Epidermal melanocyte (primary cell): ENCODE results near the gene ASB10.
A peak's percentile ranks its signal among the peaks of the same experiment; 100 is the strongest.

Experiments
- DNase-seq: peaks from one replicate; pipeline ENCODE4 v3.0.0; 2011; ENCODE audit warnings: low spot score; ENCODE audit not compliant: insufficient read length

Gene ASB10

GRCh38 chr7:151210087-151210854 lies 23.2 kb upstream of the ASB10 start, which contains the start of gene H2BK1:
Gene H2BK1, minus strand, starts transcription at chr7:151210488. Its CDS starts 170 bp downstream, at chr7:151210318.
- no peak for DNase-seq

DNA sequence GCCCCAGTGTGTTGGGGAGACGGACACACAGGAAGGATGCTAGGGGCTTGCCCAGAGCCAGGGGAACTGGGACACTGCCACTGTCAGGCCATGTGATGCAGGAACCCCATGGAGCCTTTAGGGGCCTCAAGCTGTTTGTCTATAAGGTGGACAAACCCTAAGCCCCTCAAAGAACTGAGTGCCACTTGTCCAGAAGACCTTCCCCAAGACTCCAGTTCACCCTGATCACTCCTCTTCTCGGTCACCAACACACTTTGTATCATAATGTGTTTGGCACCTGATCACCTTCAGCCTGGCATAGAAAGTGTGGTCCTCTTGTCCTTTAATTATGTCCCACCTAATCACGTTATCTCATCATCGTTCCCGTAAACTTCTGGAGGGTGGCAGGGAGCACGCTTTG lies 22.5 kb upstream of the ASB10 start:
- DNase-seq = no peak

DNA sequence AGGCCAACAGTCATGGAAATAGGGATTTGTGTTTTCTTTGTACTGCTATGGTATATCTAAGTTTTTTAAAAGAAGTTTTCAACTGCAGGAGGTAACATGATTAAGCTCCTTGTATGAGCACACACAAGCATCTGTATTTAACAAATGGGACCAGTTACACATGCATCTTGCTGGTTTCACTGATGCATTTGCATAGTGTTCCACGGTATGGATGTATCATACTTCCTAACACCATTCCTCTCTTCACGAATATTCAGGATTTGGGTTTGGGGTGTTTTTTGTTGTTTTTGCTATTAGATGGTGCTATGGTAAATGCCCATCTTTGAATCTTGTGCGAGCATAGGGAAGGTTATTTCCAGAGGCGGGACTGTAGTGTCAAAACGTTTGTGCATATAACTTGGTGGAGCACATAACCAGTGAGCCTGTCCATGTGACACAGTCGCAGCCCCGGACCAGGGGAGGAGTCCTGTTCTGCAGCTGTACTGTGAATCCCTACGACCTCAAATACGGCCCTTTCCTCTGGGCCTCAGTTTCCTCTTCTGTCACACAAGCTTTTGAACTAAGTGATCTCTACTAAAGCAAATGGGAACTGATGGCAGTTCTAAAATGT lies 21.3 kb upstream of the ASB10 start:
- DNase-seq = no peak

DNA sequence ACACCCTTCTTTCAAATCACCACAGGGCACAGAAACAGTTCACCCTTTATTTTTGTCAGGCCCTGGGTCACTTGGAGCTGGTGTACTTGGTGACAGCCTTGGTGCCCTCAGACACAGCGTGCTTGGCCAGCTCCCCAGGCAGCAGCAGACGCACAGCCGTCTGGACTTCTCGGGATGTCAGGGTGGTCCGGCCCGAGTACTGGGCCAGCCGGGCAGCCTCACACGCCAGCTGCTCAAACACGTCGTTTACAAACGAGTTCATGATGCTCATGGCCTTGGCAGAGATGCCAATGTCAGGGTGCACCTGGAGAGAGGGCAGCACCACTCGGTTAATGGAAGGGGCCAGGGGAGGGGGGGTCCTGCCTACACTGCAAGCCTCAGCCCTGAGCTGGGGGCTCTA lies 20.8 kb upstream of the ASB10 start:
- DNase-seq = peak; percentile 11

GRCh38 chr7:151207315-151207714 lies 20.3 kb upstream of the ASB10 start:
- peak; percentile 8 for DNase-seq

GRCh38 chr7:151206914-151207313 lies 19.9 kb upstream of the ASB10 start:
- peak; percentile 11 for DNase-seq

DNA sequence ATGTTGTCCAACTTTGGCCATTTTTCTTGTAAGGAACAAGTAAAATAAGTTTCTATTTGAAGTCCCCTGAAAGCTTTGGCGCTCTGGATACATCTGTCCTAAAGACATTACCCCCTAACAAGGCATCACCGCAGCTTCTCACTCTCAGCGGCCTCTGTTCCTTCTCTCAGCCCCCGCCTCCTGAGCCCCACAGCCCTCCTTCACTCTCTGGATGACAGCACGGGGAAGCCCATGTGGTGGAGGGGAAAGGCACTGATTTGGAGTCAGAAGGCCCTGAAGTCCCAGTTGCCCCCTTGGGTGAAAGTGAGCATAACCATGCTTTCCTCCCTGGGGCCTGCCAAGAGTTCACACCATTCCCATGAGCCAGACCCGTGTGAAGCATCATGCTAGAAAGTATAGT lies 18.7 kb upstream of the ASB10 start:
- no peak for DNase-seq

DNA sequence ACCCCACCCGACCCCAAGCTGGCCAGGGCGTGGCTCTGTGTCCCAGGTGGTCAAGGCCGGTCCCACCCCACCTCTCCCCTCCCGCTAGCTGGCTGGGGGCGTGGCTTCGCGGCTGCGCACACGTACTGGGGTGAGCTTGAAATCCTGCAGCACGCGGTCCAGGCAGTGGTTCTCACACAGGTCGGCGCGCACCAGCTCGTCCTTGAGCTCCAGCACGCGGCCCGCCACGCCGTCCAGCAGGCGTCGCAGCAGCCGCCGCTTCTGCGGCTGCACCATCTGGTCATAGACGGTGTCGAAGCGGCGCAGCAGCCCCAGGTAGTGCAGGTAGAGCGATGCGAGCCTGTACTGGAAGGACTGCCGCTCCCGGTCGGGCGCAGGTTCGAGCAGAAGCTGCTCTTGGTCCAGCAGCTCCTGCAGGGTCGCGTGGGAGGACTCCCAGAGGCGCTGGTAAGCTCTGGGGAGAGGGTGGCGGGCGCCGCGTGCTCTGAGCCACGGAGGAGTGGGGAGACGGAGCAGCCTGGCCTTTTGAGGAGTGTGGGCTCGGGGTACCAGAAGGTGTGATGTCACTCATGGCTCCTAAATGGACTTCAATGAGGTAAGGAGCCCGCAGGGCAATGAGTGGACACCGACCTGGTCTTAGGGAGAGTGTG lies 17.5 kb upstream of the ASB10 start:
- DNase-seq = no peak

DNA sequence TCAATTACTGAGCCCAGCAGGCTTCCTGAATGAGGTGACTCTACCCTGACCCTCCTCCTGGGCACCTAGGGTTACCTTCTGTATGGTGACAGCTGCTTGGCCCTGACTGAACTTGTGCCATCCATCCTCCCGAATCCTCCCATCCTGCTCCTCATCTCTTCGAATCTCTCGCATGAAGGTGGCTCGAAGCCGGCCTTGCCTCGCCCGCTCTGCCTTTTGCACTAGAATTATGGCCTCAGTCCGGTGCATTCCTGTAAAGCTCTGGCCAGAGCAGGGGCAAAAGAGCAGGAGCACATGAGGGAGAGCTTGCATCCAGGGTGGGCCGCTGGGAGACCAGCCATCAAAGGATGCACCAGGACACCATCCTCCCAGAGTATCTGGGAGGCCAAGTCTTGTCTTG lies 15.8 kb upstream of the ASB10 start:
- DNase-seq = no peak

DNA sequence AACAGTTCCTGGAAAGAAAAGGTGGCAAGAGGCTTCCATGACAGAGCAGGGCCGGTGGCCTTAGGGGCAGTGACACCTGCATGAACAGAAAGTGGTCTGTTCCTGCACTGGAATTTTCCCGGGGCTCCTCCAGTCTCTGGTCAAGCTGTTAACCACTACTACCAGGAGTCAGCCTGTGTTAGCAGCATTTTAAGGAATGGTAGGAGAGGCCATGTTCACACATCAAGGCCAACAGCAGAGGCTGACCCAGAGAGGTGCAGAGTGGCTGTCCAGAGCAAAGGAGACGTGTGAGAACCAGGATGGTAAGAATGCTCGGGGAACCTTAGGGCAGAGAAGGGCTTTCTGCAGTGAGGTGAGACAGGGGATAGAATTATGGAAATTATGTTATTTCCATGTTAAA lies 14.7 kb upstream of the ASB10 start:
- DNase-seq = no peak

DNA sequence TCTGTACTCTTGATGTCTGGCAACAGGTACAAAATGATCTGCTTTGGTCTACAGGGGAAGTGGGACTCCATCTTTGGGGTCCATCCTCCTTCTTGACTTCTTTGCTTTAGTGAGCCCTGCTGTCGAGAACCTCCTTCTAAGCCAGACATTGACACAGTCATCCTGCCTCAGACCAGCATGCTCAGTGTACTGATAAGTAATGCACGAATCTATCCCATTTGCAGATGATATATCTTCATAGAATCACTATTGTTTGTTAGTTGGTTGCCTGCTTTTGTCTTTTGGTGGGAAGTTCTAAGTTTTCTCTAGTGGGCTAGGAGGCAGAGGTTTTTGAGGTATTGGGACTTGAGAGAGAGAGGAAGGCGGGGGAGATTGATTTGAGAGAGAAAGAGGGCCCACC lies 14.3 kb upstream of the ASB10 start:
- DNase-seq = no peak

DNA sequence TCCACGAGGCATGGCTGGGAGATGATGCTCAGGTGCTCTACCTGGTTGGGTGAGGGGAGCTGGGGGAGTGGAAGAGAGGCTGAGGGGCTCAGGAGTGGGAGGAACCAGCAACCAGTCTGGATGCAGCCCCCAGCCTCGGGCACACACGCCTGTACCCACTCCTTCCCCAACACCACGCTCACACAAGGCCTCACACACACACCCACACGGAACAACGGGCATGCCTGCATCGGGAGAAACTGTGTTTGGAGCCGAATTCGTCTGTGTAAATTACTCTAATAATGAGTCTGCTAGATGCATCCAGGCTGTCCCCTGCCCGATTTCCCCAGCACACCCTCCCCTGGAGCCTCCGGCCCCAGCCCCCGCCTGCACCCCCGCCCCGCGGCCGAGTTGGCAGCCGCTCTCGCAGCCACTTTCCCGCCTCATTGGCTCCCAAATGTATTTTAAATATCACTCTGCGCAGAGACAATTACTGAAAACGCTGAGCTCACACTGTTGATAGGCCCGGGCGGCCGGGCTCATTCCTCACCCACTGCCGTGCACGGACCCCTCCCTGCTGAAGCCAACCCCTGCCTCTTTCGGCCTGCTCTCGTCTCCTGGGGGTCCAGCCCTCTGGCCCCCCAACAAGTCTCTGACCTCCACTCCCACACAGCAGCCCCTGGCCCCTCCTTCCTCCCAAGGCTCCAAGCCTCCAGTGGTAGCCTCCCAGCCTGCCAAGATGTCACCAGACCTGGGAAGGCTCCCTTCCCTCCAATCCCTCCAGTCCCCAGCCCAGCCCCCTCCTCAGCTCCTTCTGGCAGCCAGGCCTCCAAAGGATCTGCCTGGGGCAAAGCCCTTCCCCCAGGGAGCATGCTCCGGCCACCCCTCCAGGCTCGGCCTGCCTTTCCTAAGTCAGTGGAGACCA lies 12.1 kb upstream of the ASB10 start:
- DNase-seq = no peak

GRCh38 chr7:151197932-151198331 lies 10.9 kb upstream of the ASB10 start:
- DNase-seq = no peak

GRCh38 chr7:151195616-151196450 lies 8.8 kb upstream of the ASB10 start:
- DNase-seq = no peak

- no peak for DNase-seq
These were observed 7.1 kb upstream of the ASB10 start for GRCh38 chr7:151194188-151194587.

GRCh38 chr7:151193203-151193978 lies 6.3 kb upstream of the ASB10 start:
- no peak for DNase-seq

DNA sequence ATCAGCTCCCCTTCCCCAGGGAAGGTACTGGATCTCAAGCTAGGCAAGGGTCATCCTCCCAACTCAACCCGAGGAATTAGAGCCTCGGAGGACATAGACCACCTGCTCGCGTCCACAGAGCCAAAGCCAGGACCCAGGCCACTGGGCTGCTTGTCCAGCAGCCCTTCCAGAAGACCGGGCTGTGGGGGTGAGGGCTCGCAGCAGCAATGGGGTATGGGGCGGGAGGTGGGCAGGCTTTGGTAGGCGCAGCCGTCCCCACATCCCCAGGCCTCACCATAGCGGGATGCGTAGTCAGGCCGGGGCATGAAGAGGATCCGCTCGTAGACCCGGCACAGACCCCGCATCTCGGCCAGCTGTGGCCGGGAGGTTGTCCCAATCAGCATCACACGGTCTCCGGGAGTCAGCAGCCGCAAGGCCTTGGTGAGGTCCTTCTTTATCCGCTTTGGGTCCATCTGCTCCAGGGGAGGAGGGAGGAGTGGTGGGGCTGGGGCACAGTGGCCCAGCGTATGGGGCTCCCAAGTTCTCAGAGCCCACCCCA lies 5.0 kb upstream of the ASB10 start:
- DNase-seq = no peak

GRCh38 chr7:151191544-151191943 lies 4.5 kb upstream of the ASB10 start:
- DNase-seq = no peak

DNA sequence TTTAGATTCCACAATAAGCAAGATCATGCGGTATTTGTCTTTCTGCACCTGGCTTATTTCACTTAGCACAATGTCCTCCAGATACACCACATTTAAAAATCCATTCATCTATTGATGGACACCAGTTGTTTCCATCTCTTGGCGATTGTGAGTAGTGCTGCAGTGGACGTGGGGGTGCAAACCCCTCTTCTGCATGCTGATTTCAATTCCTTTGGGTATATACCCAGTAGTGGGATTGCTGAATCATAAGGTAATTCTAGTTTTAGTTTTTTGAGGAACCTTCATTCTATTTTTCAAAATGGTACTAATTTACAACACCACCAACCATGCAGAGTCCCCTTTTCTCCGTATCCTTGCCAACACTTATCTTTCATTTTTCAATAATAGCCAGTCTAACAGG lies 2.0 kb upstream of the ASB10 start:
- DNase-seq = no peak

GRCh38 chr7:151188252-151188542 lies 1.1 kb upstream of the ASB10 start:
- no peak for DNase-seq
